GM23338 (cell line): ENCODE results near the gene SERPINE2. TPM values are rescaled to one million over a fixed set of nuclear protein-coding genes. Genes with fewer than 3 reads are reported as not detected.

Experiments used
- ATAC-seq: fragments of 200-7000 bp; cut with Tn5 transposase; 3 replicates; pipeline ENCODE4 v1.9.1; 2020
- DNase-seq: peaks from one replicate; pipeline ENCODE4 v3.0.0-alpha.2; 2015; ENCODE audit warnings: low spot score
- H2AFZ ChIP-seq: fragments of 200-600 bp; sonication (generic); 2 replicates; pipeline ENCODE4 v1.8.0; 2016; ENCODE audit warnings: antibody characterized with exemption, mild to moderate bottlenecking, moderate library complexity
- H3F3A ChIP-seq: fragments of 200-600 bp; sonication (generic); replicated peaks from 2 replicates; pipeline ENCODE4 v1.8.0; 2017; ENCODE audit warnings: antibody characterized with exemption, mixed run types, low read depth
- H3K27ac ChIP-seq: fragments of 200-600 bp; sonication (generic); 2 replicates; pipeline ENCODE4 v1.6.1; 2016; ENCODE audit warnings: low read depth
- H3K27me3 ChIP-seq: fragments of 200-600 bp; sonication (generic); 2 replicates; pipeline ENCODE4 v1.8.0; 2016; ENCODE audit warnings: mild to moderate bottlenecking, mixed run types, moderate library complexity; ENCODE audit not compliant: insufficient read depth
- H3K36me3 ChIP-seq: fragments of 200-600 bp; sonication (generic); 2 replicates; pipeline ENCODE4 v1.8.0; 2016; ENCODE audit warnings: mild to moderate bottlenecking; ENCODE audit not compliant: insufficient read depth
- H3K4me1 ChIP-seq: fragments of 200-600 bp; sonication (generic); 2 replicates; pipeline ENCODE4 v1.8.0; 2016; ENCODE audit warnings: mild to moderate bottlenecking, moderate library complexity; ENCODE audit not compliant: insufficient read depth
- H3K4me2 ChIP-seq: fragments of 200-600 bp; sonication (generic); 2 replicates; pipeline ENCODE4 v1.7.1; 2017; ENCODE audit warnings: mixed run types
- H3K4me3 ChIP-seq: fragments of 200-600 bp; sonication (generic); 2 replicates; pipeline ENCODE4 v1.6.1; 2016; ENCODE audit warnings: mixed run types
- H3K79me2 ChIP-seq: fragments of 200-600 bp; sonication (generic); replicated peaks from 2 replicates; pipeline ENCODE4 v1.8.0; 2017; ENCODE audit warnings: mild to moderate bottlenecking; ENCODE audit not compliant: insufficient read depth
- H3K9me2 ChIP-seq: fragments of 200-600 bp; sonication (generic); 2 replicates; pipeline ENCODE4 v1.8.0; 2017; ENCODE audit not compliant: insufficient read depth
- H4K20me1 ChIP-seq: fragments of 200-600 bp; sonication (generic); replicated peaks from 2 replicates; pipeline ENCODE4 v1.8.0; 2017; ENCODE audit warnings: mild to moderate bottlenecking; ENCODE audit not compliant: insufficient read depth
- H3K27ac Mint-ChIP-seq: 2 replicates; pipeline ENCODE4 v1.8.0; 2020; ENCODE audit warnings: inconsistent platforms, mild to moderate bottlenecking, moderate library complexity, mixed read lengths
- H3K27me3 Mint-ChIP-seq: 3 replicates; pipeline ENCODE4 v1.8.0; 2022; ENCODE audit warnings: low read depth, mild to moderate bottlenecking, moderate library complexity, mixed read lengths, inconsistent platforms; ENCODE audit not compliant: insufficient read depth, poor library complexity
- H3K36me3 Mint-ChIP-seq: 3 replicates; pipeline ENCODE4 v1.8.0; 2021; ENCODE audit warnings: low read depth, mild to moderate bottlenecking, inconsistent platforms, moderate library complexity, mixed read lengths
- H3K4me1 Mint-ChIP-seq: 3 replicates; pipeline ENCODE4 v1.8.0; 2020; ENCODE audit warnings: mild to moderate bottlenecking, inconsistent platforms, mixed read lengths
- H3K4me3 Mint-ChIP-seq: 3 replicates; pipeline ENCODE4 v1.8.0; 2021; ENCODE audit warnings: moderate library complexity, mild to moderate bottlenecking, inconsistent platforms, mixed read lengths
- H3K9me3 Mint-ChIP-seq: 3 replicates; pipeline ENCODE4 v1.8.0; 2020; ENCODE audit warnings: moderate library complexity, mild to moderate bottlenecking, inconsistent platforms, mixed read lengths
- CREB1 ChIP-seq: fragments of 250-450 bp; sonication (Bioruptor Pico); IDR thresholded peaks from 2 replicates; pipeline ENCODE4 v1.5.0; 2020; ENCODE audit warnings: low read depth, mild to moderate bottlenecking, moderate library complexity
- EZH2 ChIP-seq: fragments of 200-600 bp; sonication (generic); IDR thresholded peaks from one replicate; pipeline ENCODE4 v1.8.0; 2017; ENCODE audit warnings: antibody characterized with exemption, mild to moderate bottlenecking, low read depth; ENCODE audit not compliant: unreplicated experiment
- EZH2phosphoT487 ChIP-seq: fragments of 200-600 bp; sonication (generic); IDR thresholded peaks from one replicate; pipeline ENCODE4 v1.8.1; 2018; ENCODE audit warnings: antibody characterized with exemption; ENCODE audit not compliant: unreplicated experiment
- JUNB ChIP-seq: IDR thresholded peaks from one replicate; pipeline ENCODE4 v1.6.1; 2016; ENCODE audit warnings: antibody characterized with exemption; ENCODE audit not compliant: unreplicated experiment
- NANOG ChIP-seq: IDR thresholded peaks from 2 replicates; pipeline ENCODE4 v1.6.1; 2016; ENCODE audit warnings: antibody characterized with exemption, borderline replicate concordance
- POLR2AphosphoS5 ChIP-seq: IDR thresholded peaks from 2 replicates; pipeline ENCODE4 v1.6.1; 2016; ENCODE audit warnings: antibody characterized with exemption, low read depth
- STAT1 ChIP-seq: IDR thresholded peaks from one replicate; pipeline ENCODE4 v1.6.1; 2016; ENCODE audit warnings: antibody characterized with exemption; ENCODE audit not compliant: unreplicated experiment
- ZNF114 ChIP-seq: fragments of 250-450 bp; sonication (Bioruptor Pico); IDR thresholded peaks from 2 replicates; pipeline ENCODE4 v1.5.0; 2020; ENCODE audit warnings: mild to moderate bottlenecking, moderate library complexity
- ZNF331 ChIP-seq: fragments of 250-450 bp; sonication (Bioruptor Pico); IDR thresholded peaks from 2 replicates; pipeline ENCODE4 v1.5.0; 2020; ENCODE audit warnings: low read depth, mild to moderate bottlenecking, moderate library complexity
- polyA plus RNA-seq: library from polyadenylated mRNA; unstranded; fragments of >200 nt; fragmentation: Nextera tagmentation; extraction: Ambion mirVana; gene quantifications from 2 replicates; pipeline ENCODE4 v1.2.1, GENCODE V29; 2016
- total RNA-seq: library from RNA; depleted of rRNA; stranded (reverse); fragments of >200 nt; shearing (Covaris generic); gene quantifications from 2 replicates; pipeline ENCODE4 v1.2.3, GENCODE V29; 2014
- TF ChIP-seq, protein P1 (sequence below), 2 experiments: fragments of 200-600 bp in 1 of 2; sonication (generic) in 1 of 2; conservative IDR thresholded peaks; 2 replicates each; pipeline versions ENCODE4 v1.5.1 to v1.6.1; 2016 to 2017; ENCODE audit warnings: antibody characterized with exemption in 2 of 2, low read depth in 2 of 2, mild to moderate bottlenecking in 2 of 2, moderate library complexity in 1 of 2
- TF ChIP-seq, protein P2 (sequence below): IDR thresholded peaks from 2 replicates; pipeline ENCODE4 v1.6.1; 2016; ENCODE audit warnings: antibody characterized with exemption
- TF ChIP-seq, protein P3 (sequence below): fragments of 250-450 bp; sonication (Bioruptor Pico); IDR thresholded peaks from 2 replicates; pipeline ENCODE4 v1.5.0; 2020; ENCODE audit warnings: mild to moderate bottlenecking, moderate library complexity
- TF ChIP-seq, protein P4 (sequence below): IDR thresholded peaks from one replicate; pipeline ENCODE4 v1.6.1; 2018; ENCODE audit warnings: antibody characterized with exemption; ENCODE audit not compliant: unreplicated experiment

Gene SERPINE2
- total and polyA plus RNA-seq, 2 experiments from 2014 or later: 38.6 to 44.2 TPM

DNA sequence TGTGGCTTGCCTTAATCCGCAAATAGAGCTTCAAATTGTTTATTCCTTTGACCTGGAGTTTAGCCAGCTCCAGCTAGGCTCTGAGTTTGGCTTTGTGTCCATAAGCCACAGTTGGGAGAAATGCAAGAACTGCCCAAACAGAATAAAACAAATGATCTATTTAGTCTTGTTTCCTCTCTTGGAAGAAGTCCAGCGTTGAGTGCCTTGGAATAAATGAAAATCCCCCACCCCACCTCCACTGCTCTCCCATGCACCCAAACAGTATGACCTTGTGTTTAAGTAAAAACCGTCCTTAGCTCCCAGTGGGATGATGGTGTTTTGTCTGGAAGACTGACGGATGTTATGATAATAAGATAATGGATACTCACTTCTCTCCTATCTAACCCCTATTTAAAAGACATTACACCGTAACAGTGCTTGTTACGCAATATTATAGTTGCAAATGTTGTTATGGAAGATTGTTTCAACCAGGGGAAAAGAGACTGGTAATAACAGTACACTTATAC is 3.2 kb upstream of the SERPINE2 start:
- 0 out of 2 replicates have a peak, but pooled peaks cover 5% of the 10 kb centered on the region for H3F3A ChIP-seq
- H4K20me1 ChIP-seq: 0 out of 2 replicates have a peak, but pooled peaks cover 5% of the 10 kb centered on the region
- Mint-ChIP-seq H3K27ac (no peak overlapping the region), H3K9me3 (no peaks in the 10 kb centered on the region), H3K4me1 (peaks cover 15% of the 10 kb centered on the region), H3K36me3 (no peaks in the 10 kb centered on the region), H3K4me3 (no peak overlapping the region), H3K27me3 (peaks cover 24% of the 10 kb centered on the region)
- ATAC-seq: no peak
- H3K27ac ChIP-seq: no peak overlapping the region
- peaks cover 19% of the 10 kb centered on the region for H3K4me1 ChIP-seq
- no peaks in the 10 kb centered on the region for H3K36me3 ChIP-seq
- no peak overlapping the region for H3K4me2 ChIP-seq
- peaks cover 36% of the 10 kb centered on the region for H3K27me3 ChIP-seq
- TF ChIP-seq CREB1 (CRISPR knock-in tag) (no peak), STAT1 (no peak), POLR2AphosphoS5 (no peak), EZH2 (no peak), ZNF331 (no peak), JUNB (no peak), ZNF114 (CRISPR knock-in tag) (no peak), NANOG (no peak), EZH2phosphoT487 (no peak)
- TF ChIP-seq, protein P1, sequence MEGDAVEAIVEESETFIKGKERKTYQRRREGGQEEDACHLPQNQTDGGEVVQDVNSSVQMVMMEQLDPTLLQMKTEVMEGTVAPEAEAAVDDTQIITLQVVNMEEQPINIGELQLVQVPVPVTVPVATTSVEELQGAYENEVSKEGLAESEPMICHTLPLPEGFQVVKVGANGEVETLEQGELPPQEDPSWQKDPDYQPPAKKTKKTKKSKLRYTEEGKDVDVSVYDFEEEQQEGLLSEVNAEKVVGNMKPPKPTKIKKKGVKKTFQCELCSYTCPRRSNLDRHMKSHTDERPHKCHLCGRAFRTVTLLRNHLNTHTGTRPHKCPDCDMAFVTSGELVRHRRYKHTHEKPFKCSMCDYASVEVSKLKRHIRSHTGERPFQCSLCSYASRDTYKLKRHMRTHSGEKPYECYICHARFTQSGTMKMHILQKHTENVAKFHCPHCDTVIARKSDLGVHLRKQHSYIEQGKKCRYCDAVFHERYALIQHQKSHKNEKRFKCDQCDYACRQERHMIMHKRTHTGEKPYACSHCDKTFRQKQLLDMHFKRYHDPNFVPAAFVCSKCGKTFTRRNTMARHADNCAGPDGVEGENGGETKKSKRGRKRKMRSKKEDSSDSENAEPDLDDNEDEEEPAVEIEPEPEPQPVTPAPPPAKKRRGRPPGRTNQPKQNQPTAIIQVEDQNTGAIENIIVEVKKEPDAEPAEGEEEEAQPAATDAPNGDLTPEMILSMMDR (conservative IDR thresholded peaks at IDR 0.05; ENCODE audit: low read depth in 2 of 2): no peak
- TF ChIP-seq, protein P2, sequence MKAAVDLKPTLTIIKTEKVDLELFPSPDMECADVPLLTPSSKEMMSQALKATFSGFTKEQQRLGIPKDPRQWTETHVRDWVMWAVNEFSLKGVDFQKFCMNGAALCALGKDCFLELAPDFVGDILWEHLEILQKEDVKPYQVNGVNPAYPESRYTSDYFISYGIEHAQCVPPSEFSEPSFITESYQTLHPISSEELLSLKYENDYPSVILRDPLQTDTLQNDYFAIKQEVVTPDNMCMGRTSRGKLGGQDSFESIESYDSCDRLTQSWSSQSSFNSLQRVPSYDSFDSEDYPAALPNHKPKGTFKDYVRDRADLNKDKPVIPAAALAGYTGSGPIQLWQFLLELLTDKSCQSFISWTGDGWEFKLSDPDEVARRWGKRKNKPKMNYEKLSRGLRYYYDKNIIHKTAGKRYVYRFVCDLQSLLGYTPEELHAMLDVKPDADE: no peak
- TF ChIP-seq, protein P3, sequence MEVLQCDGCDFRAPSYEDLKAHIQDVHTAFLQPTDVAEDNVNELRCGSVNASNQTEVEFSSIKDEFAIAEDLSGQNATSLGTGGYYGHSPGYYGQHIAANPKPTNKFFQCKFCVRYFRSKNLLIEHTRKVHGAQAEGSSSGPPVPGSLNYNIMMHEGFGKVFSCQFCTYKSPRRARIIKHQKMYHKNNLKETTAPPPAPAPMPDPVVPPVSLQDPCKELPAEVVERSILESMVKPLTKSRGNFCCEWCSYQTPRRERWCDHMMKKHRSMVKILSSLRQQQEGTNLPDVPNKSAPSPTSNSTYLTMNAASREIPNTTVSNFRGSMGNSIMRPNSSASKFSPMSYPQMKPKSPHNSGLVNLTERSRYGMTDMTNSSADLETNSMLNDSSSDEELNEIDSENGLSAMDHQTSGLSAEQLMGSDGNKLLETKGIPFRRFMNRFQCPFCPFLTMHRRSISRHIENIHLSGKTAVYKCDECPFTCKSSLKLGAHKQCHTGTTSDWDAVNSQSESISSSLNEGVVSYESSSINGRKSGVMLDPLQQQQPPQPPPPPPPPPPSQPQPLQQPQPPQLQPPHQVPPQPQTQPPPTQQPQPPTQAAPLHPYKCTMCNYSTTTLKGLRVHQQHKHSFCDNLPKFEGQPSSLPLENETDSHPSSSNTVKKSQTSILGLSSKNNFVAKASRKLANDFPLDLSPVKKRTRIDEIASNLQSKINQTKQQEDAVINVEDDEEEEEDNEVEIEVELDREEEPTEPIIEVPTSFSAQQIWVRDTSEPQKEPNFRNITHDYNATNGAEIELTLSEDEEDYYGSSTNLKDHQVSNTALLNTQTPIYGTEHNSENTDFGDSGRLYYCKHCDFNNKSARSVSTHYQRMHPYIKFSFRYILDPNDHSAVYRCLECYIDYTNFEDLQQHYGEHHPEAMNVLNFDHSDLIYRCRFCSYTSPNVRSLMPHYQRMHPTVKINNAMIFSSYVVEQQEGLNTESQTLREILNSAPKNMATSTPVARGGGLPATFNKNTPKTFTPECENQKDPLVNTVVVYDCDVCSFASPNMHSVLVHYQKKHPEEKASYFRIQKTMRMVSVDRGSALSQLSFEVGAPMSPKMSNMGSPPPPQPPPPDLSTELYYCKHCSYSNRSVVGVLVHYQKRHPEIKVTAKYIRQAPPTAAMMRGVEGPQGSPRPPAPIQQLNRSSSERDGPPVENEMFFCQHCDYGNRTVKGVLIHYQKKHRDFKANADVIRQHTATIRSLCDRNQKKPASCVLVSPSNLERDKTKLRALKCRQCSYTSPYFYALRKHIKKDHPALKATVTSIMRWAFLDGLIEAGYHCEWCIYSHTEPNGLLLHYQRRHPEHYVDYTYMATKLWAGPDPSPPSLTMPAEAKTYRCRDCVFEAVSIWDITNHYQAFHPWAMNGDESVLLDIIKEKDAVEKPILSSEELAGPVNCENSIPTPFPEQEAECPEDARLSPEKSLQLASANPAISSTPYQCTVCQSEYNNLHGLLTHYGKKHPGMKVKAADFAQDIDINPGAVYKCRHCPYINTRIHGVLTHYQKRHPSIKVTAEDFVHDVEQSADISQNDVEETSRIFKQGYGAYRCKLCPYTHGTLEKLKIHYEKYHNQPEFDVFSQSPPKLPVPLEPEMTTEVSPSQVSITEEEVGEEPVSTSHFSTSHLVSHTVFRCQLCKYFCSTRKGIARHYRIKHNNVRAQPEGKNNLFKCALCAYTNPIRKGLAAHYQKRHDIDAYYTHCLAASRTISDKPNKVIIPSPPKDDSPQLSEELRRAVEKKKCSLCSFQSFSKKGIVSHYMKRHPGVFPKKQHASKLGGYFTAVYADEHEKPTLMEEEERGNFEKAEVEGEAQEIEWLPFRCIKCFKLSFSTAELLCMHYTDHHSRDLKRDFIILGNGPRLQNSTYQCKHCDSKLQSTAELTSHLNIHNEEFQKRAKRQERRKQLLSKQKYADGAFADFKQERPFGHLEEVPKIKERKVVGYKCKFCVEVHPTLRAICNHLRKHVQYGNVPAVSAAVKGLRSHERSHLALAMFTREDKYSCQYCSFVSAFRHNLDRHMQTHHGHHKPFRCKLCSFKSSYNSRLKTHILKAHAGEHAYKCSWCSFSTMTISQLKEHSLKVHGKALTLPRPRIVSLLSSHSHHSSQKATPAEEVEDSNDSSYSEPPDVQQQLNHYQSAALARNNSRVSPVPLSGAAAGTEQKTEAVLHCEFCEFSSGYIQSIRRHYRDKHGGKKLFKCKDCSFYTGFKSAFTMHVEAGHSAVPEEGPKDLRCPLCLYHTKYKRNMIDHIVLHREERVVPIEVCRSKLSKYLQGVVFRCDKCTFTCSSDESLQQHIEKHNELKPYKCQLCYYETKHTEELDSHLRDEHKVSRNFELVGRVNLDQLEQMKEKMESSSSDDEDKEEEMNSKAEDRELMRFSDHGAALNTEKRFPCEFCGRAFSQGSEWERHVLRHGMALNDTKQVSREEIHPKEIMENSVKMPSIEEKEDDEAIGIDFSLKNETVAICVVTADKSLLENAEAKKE (CRISPR knock-in tag): no peak
- TF ChIP-seq, protein P4, sequence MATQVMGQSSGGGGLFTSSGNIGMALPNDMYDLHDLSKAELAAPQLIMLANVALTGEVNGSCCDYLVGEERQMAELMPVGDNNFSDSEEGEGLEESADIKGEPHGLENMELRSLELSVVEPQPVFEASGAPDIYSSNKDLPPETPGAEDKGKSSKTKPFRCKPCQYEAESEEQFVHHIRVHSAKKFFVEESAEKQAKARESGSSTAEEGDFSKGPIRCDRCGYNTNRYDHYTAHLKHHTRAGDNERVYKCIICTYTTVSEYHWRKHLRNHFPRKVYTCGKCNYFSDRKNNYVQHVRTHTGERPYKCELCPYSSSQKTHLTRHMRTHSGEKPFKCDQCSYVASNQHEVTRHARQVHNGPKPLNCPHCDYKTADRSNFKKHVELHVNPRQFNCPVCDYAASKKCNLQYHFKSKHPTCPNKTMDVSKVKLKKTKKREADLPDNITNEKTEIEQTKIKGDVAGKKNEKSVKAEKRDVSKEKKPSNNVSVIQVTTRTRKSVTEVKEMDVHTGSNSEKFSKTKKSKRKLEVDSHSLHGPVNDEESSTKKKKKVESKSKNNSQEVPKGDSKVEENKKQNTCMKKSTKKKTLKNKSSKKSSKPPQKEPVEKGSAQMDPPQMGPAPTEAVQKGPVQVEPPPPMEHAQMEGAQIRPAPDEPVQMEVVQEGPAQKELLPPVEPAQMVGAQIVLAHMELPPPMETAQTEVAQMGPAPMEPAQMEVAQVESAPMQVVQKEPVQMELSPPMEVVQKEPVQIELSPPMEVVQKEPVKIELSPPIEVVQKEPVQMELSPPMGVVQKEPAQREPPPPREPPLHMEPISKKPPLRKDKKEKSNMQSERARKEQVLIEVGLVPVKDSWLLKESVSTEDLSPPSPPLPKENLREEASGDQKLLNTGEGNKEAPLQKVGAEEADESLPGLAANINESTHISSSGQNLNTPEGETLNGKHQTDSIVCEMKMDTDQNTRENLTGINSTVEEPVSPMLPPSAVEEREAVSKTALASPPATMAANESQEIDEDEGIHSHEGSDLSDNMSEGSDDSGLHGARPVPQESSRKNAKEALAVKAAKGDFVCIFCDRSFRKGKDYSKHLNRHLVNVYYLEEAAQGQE: no peak
- H3K4me3 ChIP-seq: no peak overlapping the region
- no peak overlapping the region for H2AFZ ChIP-seq
- no peak for DNase-seq
- no peaks in the 10 kb centered on the region for H3K9me2 ChIP-seq
- peaks cover 5% of the 10 kb centered on the region for H3K79me2 ChIP-seq
